RWPE1 (cell line): ENCODE data around the gene CEP57L1.
A peak's percentile ranks its signal among the peaks of the same experiment; 100 is the strongest.

Experiments used
- CTCF ChIA-PET: fragments of 350-600 bp; sonication (Branson Sonifier 250); formaldehyde crosslinking; extraction: SDS; loops from one replicate; lab custom pipeline; 2021; lab: Yijun Ruan, JAX
- POLR2A ChIA-PET: fragments of 400-600 bp; formaldehyde crosslinking; extraction: SDS; loops from one replicate; lab custom pipeline; 2020; ENCODE audit warnings: antibody characterized with exemption; ENCODE audit not compliant: low non-redundant PET; lab: Yijun Ruan, JAX
- DNase-seq: peaks from one replicate; pipeline ENCODE4 v3.0.0; 2012; ENCODE audit warnings: low spot score
- H3K27ac ChIP-seq: fragments of 450-650 bp; 2 replicates; pipeline ENCODE4 v1.5.1; 2017
- TF ChIP-seq, protein P1 (sequence below): fragments of 450-650 bp; conservative IDR thresholded peaks from 2 replicates; pipeline ENCODE4 v1.5.1; 2017; ENCODE audit warnings: low read depth, mild to moderate bottlenecking

Gene CEP57L1

GRCh38 chr6:109174916-109175315 is 79.6 kb downstream of the CEP57L1 start:
- no peak overlapping the region for H3K27ac ChIP-seq
- TF ChIP-seq, protein P1, sequence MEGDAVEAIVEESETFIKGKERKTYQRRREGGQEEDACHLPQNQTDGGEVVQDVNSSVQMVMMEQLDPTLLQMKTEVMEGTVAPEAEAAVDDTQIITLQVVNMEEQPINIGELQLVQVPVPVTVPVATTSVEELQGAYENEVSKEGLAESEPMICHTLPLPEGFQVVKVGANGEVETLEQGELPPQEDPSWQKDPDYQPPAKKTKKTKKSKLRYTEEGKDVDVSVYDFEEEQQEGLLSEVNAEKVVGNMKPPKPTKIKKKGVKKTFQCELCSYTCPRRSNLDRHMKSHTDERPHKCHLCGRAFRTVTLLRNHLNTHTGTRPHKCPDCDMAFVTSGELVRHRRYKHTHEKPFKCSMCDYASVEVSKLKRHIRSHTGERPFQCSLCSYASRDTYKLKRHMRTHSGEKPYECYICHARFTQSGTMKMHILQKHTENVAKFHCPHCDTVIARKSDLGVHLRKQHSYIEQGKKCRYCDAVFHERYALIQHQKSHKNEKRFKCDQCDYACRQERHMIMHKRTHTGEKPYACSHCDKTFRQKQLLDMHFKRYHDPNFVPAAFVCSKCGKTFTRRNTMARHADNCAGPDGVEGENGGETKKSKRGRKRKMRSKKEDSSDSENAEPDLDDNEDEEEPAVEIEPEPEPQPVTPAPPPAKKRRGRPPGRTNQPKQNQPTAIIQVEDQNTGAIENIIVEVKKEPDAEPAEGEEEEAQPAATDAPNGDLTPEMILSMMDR, result no peak
- POLR2A ChIA-PET, result no interaction called here
- CTCF ChIA-PET, result interaction anchor here (0.6 kb wide), 2 partner anchors 140 to 174 kb away, joined by 3 to 4 read pairs; no protein-coding TSS in a partner anchor
- no peak for DNase-seq

DNA sequence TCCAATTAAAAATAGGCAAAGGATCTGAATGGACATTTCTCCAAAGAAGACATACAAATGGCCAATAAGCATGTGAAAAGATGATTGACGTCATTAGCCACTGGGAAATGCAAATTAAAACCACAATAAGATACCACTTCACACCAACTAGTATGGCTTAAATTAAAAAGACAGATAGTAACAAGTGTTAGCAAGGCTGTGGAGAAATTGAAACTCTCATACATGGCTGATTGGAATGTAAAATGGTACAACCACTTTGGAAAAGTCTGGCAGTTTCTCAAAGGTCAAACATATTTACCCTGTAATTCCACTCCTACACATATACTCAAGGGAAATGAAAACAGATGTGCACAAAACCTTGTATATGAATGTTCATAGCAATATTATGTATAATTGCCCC is 83.6 kb downstream of the CEP57L1 start:
- ChIA-PET POLR2A (no interaction called here), CTCF (no interaction called here)
- TF ChIP-seq, protein P1, result no peak
- DNase-seq, result no peak
- H3K27ac ChIP-seq, result no peak overlapping the region

- POLR2A ChIA-PET, result no interaction called here
- no peak for DNase-seq
- CTCF ChIA-PET, result no interaction called here
- TF ChIP-seq, protein P1, result no peak
- H3K27ac ChIP-seq, result no peak overlapping the region
Measured at GRCh38 chr6:109179507-109179906, 84.2 kb downstream of the CEP57L1 start.

GRCh38 chr6:109182578-109182977 is 87.3 kb downstream of the CEP57L1 start:
- POLR2A ChIA-PET, result no interaction called here
- CTCF ChIA-PET, result no interaction called here
- H3K27ac ChIP-seq, result no peak overlapping the region
- TF ChIP-seq, protein P1, result no peak
- no peak for DNase-seq

- H3K27ac ChIP-seq, result no peak overlapping the region
- POLR2A ChIA-PET, result no interaction called here
- TF ChIP-seq, protein P1, result no peak
- DNase-seq, result peak; percentile 15
- CTCF ChIA-PET, result interaction anchor here (0.6 to 0.7 kb wide), 2 partner anchors 110 to 257 kb away, joined by 3 read pairs; partner anchors contain the start of genes PPIL6 and SMPD2
Measured at GRCh38 chr6:109183109-109183650, 87.9 kb downstream of the CEP57L1 start.

- no peak overlapping the region for H3K27ac ChIP-seq
- no peak for DNase-seq
- POLR2A ChIA-PET, result no interaction called here
- TF ChIP-seq, protein P1, result no peak
- CTCF ChIA-PET, result interaction anchor here (0.8 kb wide), 1 partner anchor 219 kb away, joined by 3 read pairs; no protein-coding TSS in a partner anchor
Measured at GRCh38 chr6:109184638-109185037, 89.3 kb downstream of the CEP57L1 start.
